Posterior vena cava (tissue), 2 donors: ENCODE measurements around the gene DCTD. TPM values are rescaled to one million over a fixed set of nuclear protein-coding genes. Genes with fewer than 3 reads are reported as not detected.
"Not testable (repeated sequence)": the region's sequence is repeated elsewhere in the genome, so short reads cannot be mapped to it uniquely, and the experiment has no call there.

Source experiments
- DNase-seq: peaks from one replicate; pipeline ENCODE4 v3.0.0-alpha.2; 2020; ENCODE audit warnings: low spot score
- intact Hi-C, 2 donors: fragments of 100-400 bp; cut with DNase I; formaldehyde crosslinking; loops; one replicate each; pipeline versions ENCODE4 v1.14.1 to v1.14.2; 2022 to 2023
- total RNA-seq, 2 donors: library from RNA; stranded (reverse); fragmentation: NEBNext Ultra II Directional; extraction: Animal tissue kit (Norgen Biotek cat#: 25700); gene quantifications; one replicate each; pipeline ENCODE4 v1.2.1, GENCODE V29; 2021
- donor health status: DM: yes; HTN: yes; CAD: no.
- donor health status: DM: yes; HTN: yes; CAD: no.

The DCTD gene
- total RNA-seq, 2 donors from 2014 or later: 62.5 to 68.8 TPM

GRCh38 chr4:182923796-182924340 lies 6.7 kb upstream of the DCTD start:
- no peak for DNase-seq
- intact Hi-C loops: no loop called here

- intact Hi-C loops: no loop called here
- no peak for DNase-seq
These were observed 6.2 kb upstream of the DCTD start for GRCh38 chr4:182923366-182923765.

DNA sequence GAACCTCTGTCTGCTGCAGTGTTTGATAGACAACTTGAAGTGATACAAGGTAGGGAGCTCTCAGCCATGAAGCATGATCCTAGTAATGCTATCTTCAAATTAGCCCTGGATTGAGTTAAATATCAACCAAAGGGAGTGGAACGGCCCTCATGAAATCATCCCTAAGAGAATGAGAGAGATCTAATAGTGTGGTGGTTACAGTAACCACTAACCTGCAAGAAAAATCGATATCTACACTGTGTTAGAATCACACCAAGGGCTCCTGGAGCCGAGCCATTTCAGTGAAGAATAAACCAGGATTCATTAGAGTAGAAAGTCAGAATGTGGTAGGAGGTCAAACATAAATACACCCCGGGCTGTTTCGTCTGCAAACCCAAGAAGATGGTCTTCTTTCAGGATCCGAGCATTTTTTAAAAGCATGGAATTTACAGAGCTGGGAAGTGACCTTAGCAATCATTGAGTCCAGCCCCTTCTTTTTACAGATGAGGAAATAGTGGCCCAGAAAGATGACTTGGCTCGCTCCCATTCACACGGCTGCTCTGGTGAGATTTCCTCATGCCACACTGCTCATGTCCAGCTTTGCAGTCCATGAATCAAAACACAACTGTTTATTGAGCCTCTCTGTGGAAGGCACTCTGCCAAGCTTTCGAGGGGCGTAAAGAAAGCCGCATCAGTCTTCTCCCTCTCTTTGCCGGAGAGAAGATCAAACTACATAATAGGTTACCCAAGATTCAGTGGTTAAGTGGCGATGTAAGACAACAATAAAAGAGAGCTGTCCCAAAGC lies 5.5 kb upstream of the DCTD start:
- intact Hi-C loops: no loop called here
- no peak for DNase-seq

- no peak for DNase-seq
- intact Hi-C loops: no loop called here
These were observed 4.4 kb upstream of the DCTD start for GRCh38 chr4:182921608-182922007.

- intact Hi-C loops: no loop called here
- DNase-seq: no peak
These were observed 3.5 kb upstream of the DCTD start for GRCh38 chr4:182920676-182921075.

GRCh38 chr4:182918791-182919302 lies 1.7 kb upstream of the DCTD start:
- DNase-seq: no peak
- intact Hi-C loops: no loop called here

DNA sequence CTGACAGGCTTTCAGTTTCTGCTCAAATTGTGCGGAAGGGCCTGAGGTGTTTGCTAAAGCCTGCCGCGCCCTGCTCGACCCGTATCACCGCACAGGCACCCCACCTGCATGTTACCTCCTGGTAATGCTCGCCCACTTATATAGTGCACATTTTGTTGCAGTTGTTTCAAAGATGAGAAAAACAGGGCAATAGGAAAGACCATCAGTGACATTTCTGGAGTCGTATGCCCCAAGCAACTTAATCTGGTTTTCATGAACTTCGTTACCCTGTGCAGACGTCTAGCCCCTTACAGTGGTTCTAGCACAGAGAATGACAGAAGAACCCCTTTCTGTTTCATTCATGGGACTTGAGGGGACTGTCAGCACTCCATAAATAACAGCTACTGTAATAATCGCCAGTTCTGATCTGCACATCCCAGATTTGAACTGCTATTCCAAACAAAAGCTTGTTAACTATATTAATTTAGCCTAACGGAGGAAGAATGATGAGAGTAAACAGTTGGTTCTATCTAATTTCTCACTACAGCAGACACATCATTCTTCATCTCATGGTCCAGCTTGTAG lies 940 bp upstream of the DCTD start:
- no peak for DNase-seq
- intact Hi-C loops: no loop called here

- intact Hi-C loops: no loop called here
- DNase-seq: peak; percentile 89
These were observed 554 bp downstream of the DCTD start for GRCh38 chr4:182916483-182917181.

DNA sequence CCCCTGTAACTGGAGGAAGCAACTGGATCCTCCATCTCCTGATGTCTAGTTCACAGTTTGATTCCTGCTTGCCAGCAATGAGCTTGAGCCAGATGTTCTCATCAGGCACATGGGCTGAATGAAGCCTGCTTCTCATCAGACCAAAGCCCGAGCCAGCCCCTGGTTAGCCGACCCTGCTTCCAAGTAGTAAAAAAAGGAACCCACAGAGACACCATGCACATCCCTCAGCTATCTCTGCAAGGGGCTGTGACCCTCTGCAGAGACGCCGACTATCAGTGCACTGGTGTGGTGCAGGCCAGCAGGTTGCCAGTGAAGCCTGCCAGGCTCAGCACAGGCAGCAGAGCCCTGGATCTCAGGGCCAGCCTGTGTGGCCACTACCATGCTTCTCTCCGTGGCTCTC lies 2.8 kb downstream of the DCTD start:
- intact Hi-C loops: no loop called here
- DNase-seq: no peak

- no peak for DNase-seq
- intact Hi-C loops: no loop called here
These were observed 3.6 kb downstream of the DCTD start for GRCh38 chr4:182913621-182914020.

DNA sequence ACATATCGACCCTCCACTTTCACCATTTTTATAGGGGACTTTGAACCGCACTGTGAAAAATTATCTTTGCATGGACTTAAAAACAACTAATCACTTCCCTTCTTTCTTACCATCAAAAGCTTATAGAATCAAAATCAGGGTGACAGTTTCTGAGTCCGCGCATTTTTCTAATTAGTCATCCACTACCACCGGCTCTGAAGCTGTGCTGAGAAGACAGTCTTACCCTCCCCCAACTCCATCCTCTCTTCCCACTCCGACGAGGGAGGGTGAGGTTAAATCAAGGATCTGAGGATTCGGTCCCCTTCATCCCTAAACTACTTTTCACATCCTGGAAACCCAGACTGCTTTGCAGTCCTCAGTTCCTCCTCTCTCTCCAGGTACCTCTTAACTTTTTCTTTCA lies 4.2 kb downstream of the DCTD start:
- intact Hi-C loops: no loop called here
- DNase-seq: no peak

DNA sequence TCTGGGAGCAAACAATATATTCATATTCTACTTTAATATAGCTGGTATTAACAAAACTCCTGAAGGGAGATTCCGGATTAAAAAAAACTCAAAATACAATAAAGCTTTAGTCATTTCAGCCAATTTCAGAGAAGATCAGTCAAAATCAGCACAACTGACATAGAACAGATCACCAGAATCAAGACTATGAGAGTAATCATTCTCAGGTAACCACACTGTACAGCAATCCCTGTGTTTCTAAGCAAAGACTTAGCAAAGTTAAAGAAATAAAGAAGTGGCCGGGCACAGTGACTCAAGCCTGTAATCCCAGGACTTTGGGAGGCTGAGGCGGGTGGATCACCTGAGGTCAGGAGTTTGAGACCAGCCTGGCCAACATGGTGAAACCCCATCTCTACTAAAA lies 9.1 kb downstream of the DCTD start:
- no peak for DNase-seq
- intact Hi-C loops: no loop called here

DNA sequence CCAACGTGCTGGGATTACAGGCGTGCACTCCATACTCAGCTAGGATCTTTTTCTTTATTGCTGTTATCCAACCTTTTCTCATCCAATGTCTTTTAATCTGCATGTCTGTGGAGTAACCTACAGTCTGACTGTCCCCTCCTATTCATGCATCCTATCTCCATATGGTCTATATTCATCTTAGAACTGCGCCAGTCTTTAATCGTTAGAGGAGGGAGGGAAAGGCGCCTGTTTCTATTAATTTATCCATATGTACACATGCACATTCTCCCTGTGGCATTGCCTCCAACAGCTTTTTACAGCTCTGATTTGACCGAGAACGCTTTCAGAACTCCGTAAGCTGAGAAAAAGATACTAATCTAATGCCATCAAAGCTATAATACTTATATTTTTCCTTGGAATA lies 9.8 kb downstream of the DCTD start:
- intact Hi-C loops: no loop called here
- no peak for DNase-seq

DNA sequence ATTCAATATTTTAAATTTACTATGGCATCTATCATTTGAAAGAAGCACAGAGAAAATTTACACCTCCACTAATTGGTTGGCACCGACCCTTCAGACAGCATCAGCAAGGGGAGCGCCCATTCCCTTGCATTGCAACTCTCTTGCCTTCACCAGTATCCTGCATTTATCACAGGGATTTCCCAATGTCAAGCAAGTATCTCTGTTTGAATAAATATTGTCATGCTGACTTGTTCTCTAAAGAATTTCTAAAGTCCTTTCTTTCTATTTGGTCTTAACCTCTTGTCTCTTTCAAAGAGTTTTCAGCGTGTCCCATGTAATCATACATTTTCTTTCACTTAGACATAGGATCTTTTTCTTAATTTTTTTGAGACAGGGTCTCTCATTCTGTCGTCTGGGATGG lies 10.4 kb downstream of the DCTD start:
- DNase-seq: no peak
- intact Hi-C loops: no loop called here

- no peak for DNase-seq
- intact Hi-C loops: no loop called here
These were observed 12.1 kb downstream of the DCTD start for GRCh38 chr4:182905038-182905437.

- intact Hi-C loops: no loop called here
- DNase-seq: no peak
These were observed 12.9 kb downstream of the DCTD start for GRCh38 chr4:182904211-182904761.

- intact Hi-C loops: no loop called here
- DNase-seq: no peak
These were observed 14.2 kb downstream of the DCTD start for GRCh38 chr4:182903013-182903412.

DNA sequence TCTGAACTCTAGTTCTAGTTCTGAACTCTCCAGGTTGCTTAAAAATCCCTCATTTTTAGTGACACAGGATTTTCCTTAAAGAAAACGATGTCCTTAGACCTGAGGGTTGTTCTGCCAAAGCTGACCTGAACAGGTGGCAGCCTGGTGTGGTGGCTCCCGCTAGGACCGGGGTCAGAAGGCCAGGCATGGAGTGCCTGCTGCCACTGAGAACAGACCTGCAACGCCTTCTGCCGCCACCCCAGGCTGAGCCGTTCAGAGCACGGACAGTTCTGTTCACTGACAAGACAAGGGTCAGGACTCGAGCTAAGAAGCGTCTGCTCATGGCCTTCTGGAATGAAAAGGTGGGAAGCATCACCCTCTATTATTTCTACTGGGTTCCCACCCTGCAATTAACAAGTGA lies 15.8 kb downstream of the DCTD start:
- intact Hi-C loops: no loop called here
- DNase-seq: no peak

GRCh38 chr4:182900021-182900420 lies 17.2 kb downstream of the DCTD start:
- DNase-seq, intact Hi-C loops: not testable (repeated sequence)

DNA sequence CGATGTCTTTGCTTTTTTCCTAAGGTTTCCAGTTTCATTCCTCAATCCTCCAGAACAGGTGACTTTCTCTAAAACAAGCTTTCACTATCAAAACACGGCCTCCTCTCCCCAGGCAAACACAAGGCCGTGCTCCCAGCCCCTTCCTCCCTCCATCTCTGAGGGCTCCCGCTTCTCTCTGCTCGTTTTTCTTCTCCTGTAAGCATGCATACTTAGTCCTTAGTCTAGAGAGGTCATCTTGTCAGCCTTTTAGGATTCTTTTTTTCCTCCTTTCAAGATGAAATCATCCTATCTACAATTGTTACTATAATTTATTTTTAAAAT lies 18.7 kb downstream of the DCTD start:
- intact Hi-C loops: no loop called here

More for the DNA sequence above, 18.7 kb downstream of the DCTD start:
- DNase-seq: no peak
